ENCODE data around the gene FNDC8.

- TF ChIP-seq, protein P1, sequence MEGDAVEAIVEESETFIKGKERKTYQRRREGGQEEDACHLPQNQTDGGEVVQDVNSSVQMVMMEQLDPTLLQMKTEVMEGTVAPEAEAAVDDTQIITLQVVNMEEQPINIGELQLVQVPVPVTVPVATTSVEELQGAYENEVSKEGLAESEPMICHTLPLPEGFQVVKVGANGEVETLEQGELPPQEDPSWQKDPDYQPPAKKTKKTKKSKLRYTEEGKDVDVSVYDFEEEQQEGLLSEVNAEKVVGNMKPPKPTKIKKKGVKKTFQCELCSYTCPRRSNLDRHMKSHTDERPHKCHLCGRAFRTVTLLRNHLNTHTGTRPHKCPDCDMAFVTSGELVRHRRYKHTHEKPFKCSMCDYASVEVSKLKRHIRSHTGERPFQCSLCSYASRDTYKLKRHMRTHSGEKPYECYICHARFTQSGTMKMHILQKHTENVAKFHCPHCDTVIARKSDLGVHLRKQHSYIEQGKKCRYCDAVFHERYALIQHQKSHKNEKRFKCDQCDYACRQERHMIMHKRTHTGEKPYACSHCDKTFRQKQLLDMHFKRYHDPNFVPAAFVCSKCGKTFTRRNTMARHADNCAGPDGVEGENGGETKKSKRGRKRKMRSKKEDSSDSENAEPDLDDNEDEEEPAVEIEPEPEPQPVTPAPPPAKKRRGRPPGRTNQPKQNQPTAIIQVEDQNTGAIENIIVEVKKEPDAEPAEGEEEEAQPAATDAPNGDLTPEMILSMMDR (IDR thresholded peaks at IDR 0.05) = no peak
- TF ChIP-seq POLR2A (IDR thresholded peaks at IDR 0.05; ENCODE audit: low read depth) = no peak
These were observed 20.4 kb upstream of the FNDC8 start for GRCh38 chr17:35101036-35101435.
